GM21367 (cell line): ENCODE results near the gene ADRB1.

Experiments
- ATAC-seq: cut with Tn5 transposase; IDR thresholded peaks from one replicate; pipeline ENCODE4 v1.9.1; 2021; ENCODE audit not compliant: unreplicated experiment

The ADRB1 gene

DNA sequence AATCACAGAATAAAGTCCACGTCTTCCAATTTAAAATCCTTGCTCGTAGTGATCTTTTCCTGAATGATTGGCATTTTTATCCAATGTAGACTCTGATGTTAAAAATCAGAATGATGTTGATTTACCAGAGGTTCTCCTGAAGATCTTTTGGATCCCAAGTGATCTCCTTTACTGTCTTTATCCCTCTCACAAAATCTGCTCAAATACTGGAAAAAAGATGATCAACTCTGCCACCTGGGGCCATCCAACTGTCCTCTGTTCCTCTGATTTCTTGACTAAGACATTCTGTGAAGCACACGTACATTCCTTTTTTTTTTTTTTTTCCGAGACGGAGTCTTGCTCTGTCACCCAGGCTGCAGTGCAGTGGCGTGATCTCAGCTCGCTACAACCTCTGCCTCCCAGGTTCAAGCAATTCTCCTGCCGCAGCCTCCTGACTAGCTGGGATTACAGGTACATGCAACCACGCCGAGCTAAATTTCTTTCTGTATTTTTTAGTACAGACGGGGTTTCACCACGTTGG is 18.0 kb upstream of the ADRB1 start:
- ATAC-seq = no peak

DNA sequence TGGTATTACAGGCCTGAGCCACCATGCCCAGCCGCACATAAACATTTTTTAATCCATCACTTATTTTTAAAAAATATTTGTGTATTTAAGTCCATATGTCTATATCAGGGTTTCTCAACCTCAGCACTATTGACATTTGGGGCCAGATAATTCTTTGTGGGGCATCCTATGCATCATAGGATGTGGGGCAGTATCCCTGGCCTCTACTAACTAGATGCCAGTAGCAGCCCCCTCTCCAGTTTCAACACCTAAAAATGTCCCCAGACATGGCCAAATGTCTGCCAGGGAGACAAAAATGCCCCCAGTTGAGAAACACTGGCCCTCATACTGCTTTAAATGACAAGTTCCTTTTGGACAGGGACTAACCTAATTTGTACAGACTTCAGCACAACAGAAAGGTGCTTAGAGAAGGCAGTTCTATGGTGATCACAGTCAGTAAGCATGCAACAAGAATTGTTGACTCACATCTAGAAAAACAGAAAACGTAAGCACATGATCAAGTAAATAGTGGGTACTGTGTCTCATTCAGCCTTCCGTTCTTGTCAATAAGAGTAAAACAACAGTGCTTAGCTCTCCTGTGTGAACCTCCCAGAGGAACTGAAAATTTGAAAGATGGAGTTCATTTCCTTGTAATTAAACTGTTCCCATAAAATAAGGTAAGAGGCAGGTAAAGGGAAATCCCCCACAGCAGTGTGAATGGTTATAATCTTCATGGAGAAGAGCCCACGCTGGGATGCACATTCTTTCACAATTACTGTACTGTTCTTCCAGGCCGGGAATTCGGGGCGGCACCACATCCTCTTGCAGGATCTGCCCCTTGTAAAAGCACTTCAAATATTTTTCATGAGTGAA is 17.3 kb upstream of the ADRB1 start:
- peak; percentile 42 for ATAC-seq

DNA sequence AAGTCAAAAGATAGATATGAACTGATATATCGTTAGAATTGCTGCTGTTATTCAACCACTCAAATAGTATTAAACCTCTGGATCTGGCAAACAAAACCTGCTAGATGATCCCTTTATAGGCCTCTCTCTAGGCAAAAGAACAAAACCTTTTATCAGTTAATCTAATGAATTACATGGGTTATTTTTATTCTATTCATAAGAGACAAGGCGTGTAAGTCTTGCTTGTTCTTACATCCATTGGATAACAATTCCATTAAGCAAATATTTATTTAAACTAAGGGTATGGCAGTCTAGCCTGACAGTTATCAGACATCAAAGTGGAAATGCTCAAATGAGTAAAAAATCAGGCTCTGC is 16.6 kb upstream of the ADRB1 start:
- no peak for ATAC-seq

DNA sequence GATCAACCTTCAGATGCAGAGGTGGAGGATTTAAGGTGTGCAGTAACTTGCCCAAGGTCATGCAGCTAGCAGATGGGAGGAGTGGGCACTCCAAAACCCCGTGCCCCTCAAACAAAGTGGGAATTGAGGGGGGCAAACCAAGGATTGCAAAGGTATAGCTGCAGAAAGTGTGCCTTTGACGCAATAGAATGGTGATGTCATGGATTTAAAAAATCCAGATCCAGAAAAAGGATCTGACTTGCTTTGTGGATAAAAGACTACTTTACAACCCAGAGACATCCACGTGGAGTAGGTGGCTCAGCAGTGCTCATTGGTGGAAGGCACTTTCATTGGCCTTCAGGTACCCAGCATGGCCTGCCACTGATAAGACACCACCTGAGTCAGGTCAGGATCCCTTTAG is 15.7 kb upstream of the ADRB1 start:
- no peak for ATAC-seq

DNA sequence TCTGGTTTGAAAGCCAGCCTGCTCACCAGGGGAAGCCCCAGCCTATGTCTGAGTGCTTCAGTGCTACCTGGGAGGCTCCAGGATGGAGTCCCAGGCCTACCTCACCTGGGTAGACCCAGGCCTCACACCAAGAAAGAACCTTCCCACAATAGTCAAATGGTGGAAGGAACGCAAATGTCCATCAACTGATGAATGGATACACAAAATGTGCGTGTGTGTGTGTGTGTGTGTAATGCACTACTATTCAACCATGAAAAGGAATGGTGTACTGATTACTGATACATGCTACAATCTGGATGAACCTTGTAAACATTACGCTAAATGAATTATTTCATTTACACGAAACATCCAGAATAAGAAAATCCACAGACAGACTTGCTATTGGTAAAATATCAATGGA is 15.2 kb upstream of the ADRB1 start:
- ATAC-seq = no peak

DNA sequence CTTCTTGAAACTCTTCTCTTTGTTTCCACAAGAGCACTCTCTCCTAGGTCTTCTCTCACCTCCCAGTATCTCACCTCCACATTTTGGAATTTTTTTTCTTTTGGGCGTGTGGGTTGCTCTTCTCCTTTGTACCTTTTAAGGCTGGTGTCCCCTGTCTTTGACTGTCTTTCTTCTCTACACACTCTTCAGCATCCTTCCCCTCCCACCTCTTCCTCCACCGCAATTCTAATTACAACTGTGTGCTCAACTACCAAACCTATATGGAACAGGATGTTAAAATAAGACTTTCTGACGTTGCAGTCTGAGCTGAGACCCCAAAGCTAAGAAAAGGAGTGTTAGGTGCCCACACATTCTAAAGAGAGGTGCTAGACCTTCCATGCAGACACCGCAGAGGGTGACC is 14.0 kb upstream of the ADRB1 start:
- no peak for ATAC-seq

DNA sequence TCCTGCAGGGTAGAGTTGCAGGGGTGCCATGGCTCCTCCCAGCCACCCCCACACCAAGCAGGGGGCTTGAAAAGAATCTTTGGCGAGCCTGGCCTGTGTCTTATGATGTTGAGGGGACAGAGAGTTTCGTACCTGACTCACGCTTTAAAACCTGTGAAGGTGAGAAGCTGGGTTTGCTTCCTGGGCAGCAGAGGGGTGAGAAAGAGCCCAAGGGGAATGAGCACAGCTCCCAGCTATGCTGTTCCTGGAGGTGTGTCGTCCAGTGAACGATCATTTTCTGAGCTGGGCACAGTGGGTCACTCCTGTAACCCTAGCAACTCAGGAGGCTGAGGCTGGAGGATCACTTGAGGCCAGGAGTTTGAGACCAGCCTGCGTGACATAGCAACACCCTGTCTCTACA is 13.5 kb upstream of the ADRB1 start:
- no peak for ATAC-seq

DNA sequence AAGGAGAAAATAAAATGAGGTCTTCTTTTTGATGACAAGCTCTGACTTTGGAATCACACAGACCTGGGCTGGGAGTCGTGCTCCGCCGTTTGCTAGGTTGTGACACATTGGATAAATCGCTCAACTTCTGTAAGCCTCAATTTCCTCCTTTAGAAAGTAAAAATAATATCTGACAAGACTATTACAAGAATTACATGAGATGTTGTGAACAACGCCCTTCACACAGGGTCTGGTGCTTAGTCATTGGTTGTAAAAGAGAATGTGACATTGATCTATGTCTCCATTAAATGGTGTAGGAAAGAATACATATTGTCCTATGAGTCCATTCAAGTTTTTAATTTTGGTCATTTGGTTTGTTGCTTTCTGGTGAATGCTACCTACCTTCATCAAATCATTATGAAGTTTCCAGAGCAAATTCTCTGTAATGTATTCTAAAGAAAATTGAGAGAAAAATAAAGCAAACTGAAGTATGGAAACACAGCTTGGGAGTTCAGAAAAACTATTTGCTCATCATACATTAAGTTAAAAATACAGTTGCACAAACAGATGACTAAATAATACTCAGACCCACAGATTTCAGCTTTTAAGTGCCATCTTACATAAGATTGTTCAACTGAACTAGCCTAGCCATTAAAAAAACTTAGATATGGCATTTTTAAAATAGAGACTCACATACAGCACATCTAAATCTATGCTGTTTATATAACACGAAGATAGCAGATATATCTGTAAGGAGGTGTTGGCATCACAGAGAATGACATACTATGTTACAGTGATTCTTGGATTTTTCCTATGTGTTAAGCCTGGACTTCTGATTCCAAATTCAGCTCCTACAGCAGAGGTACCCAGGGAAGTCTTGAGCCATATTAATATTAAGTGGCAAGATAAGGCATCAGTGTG is 12.3 kb upstream of the ADRB1 start:
- ATAC-seq = no peak

DNA sequence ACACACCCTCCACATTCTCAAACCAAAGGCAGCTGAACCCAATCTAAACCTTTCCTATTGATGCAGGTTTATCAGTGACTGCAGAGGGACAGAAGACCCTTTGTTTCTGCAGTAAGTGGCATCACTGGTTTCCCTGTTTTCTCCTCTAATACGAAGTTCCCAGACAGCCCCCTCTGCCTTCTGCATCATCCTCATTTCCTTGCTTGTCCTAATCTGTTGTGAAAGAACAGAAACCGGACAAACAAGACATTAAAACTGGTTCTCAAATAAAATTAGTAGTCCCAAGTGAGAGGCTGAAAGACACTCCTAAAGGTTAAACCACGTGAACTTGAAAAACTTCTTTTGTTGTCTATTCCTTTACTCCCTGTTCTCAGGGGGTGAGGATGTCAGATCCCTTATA is 10.1 kb upstream of the ADRB1 start:
- no peak for ATAC-seq

DNA sequence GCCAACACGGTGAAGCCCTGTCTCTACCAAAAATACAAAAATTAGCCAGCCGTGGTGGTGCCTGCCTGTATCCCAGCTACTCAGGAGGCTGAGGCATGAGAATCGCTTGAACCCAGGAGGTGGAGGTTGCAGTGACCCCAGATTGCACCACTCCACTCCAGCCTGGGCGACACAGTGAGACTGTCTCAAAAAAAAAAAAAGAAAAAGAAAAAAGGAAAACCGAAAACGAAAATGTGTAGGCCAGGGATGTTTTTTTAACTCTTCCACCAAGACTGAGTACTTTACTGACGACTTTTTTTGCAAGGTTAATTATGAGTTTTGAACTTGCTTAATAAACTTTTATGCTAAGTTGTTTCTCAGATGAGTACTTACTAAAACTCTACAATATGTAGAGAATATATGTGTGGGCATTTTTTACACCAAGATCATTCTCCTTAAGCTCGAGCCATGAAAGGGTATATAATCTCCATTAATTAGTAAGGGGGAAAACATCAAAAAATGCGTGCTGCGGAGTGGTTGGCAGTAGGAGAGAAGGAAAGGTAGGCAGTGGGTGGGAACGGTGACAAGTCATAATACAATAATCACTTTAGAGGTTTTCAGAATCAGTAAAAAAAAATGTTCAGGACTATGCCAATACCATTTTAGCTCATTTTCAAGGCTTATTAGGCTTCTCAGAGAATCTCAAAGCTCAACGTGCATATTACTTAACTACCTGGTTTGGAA is 8.6 kb upstream of the ADRB1 start:
- ATAC-seq = no peak

DNA sequence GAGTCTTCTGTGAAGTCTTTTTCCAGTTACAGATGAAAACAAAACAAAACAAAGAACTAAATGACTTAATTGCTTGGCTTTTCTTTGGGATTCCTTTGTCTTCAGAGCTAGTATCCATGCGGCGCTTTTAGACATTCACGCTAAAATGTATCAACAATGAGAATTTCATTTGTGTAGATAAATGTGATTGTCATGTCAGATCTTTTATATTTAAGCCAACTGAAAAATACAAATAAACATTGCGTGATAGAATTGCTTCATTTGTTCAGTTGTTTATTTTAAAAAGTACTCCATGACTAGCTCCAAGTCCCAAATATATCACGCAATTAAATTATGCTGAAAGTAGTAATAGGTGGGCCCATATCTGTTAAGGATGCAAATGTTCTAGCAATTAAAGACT is 7.9 kb upstream of the ADRB1 start:
- no peak for ATAC-seq

DNA sequence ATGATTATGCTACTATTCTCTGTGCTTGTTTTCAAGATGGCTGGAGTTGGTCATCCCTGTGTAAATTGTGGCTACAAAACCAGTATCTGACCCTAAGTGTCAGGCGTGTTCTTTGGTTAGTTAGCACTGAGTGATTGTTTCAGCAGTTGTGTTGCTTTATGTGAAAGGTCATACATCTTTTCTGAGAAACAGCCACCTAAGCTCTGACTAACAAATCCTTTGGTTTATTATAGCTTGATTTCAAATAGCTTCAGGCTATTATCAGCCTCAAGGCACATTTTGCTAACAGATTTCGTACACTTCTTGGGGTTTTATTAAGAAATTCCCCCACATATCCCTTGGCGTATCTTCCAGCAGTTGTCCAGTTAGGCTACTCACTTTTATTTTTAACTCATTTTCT is 4.8 kb upstream of the ADRB1 start:
- ATAC-seq = no peak

DNA sequence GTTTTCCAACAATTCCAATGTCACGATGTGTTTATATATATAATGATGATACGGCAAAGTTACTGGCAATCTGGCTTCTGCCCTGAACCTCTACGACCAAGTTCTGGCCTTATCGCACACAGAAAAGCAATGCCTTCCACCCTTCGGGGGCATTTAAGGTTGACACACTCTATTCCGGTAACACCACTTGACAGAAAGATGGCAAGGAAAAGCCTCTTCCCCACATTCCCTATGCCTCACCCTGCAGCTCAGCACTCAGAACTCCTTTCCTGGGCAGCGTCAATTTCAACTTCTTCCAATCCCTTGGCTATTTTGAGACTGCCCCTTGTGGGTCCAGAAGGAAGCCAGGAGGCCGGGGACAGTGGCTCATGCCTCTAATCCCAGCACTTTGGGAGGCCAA is 2.5 kb upstream of the ADRB1 start:
- ATAC-seq = no peak

DNA sequence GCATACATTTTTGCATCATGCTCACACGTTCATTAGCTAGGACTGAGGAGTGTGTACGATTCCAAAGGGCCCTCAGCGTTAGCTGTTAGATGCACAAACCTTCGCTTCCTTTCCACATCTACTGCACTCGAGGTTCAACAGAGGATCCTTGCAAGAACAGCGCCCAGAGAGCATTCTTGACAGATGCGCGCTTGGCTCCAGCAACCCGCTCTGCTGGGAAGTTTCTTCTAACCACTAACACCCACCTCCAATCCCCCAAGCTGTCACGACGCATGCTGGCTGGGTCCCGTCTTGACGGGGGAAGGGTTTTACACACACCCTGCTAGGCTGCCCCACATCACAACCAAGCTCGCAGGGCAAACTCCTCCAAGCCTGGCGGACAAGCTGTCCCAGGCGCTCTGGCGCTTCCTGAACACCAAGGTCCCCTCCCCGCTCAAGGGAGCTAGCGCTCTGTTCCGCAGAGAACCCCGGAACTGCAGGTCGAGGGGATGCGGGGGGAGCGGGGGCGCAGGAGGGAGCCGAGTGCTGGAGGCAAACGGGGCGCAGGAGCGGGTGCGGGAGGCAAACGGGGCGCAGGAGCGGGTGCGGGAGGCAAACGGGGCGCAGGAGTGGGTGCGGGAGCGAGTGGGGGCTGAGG is 653 bp upstream of the ADRB1 start:
- ATAC-seq = no peak

DNA sequence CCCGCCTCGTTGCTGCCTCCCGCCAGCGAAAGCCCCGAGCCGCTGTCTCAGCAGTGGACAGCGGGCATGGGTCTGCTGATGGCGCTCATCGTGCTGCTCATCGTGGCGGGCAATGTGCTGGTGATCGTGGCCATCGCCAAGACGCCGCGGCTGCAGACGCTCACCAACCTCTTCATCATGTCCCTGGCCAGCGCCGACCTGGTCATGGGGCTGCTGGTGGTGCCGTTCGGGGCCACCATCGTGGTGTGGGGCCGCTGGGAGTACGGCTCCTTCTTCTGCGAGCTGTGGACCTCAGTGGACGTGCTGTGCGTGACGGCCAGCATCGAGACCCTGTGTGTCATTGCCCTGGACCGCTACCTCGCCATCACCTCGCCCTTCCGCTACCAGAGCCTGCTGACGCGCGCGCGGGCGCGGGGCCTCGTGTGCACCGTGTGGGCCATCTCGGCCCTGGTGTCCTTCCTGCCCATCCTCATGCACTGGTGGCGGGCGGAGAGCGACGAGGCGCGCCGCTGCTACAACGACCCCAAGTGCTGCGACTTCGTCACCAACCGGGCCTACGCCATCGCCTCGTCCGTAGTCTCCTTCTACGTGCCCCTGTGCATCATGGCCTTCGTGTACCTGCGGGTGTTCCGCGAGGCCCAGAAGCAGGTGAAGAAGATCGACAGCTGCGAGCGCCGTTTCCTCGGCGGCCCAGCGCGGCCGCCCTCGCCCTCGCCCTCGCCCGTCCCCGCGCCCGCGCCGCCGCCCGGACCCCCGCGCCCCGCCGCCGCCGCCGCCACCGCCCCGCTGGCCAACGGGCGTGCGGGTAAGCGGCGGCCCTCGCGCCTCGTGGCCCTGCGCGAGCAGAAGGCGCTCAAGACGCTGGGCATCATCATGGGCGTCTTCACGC is 825 bp downstream of the ADRB1 start:
- no peak for ATAC-seq

DNA sequence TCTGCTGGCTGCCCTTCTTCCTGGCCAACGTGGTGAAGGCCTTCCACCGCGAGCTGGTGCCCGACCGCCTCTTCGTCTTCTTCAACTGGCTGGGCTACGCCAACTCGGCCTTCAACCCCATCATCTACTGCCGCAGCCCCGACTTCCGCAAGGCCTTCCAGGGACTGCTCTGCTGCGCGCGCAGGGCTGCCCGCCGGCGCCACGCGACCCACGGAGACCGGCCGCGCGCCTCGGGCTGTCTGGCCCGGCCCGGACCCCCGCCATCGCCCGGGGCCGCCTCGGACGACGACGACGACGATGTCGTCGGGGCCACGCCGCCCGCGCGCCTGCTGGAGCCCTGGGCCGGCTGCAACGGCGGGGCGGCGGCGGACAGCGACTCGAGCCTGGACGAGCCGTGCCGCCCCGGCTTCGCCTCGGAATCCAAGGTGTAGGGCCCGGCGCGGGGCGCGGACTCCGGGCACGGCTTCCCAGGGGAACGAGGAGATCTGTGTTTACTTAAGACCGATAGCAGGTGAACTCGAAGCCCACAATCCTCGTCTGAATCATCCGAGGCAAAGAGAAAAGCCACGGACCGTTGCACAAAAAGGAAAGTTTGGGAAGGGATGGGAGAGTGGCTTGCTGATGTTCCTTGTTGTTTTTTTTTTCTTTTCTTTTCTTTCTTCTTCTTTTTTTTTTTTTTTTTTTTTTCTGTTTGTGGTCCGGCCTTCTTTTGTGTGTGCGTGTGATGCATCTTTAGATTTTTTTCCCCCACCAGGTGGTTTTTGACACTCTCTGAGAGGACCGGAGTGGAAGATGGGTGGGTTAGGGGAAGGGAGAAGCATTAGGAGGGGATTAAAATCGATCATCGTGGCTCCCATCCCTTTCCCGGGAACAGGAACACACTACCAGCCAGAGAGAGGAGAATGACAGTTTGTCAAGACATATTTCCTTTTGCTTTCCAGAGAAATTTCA is 1.7 kb downstream of the ADRB1 start:
- no peak for ATAC-seq

DNA sequence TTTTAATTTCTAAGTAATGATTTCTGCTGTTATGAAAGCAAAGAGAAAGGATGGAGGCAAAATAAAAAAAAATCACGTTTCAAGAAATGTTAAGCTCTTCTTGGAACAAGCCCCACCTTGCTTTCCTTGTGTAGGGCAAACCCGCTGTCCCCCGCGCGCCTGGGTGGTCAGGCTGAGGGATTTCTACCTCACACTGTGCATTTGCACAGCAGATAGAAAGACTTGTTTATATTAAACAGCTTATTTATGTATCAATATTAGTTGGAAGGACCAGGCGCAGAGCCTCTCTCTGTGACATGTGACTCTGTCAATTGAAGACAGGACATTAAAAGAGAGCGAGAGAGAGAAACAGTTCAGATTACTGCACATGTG is 2.4 kb downstream of the ADRB1 start:
- no peak for ATAC-seq

DNA sequence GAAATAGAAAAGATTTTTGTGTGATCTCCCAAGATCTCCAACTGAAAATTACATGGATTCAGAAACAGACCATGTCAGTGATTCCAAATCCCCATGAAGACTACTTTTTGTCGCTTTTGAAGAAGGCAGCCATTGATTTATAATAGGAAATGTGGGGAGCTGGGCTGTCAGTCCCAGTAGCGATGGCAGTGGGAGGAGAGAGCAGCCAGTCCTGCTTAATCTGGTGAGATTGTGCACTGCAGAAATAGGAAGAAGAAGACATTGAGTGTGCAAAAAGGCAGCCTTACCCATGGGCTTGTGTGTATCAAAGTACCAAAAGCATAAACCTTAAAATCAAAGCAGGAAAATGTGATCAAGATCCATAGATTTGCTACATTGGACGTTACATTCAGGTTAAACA is 4.8 kb downstream of the ADRB1 start:
- no peak for ATAC-seq

DNA sequence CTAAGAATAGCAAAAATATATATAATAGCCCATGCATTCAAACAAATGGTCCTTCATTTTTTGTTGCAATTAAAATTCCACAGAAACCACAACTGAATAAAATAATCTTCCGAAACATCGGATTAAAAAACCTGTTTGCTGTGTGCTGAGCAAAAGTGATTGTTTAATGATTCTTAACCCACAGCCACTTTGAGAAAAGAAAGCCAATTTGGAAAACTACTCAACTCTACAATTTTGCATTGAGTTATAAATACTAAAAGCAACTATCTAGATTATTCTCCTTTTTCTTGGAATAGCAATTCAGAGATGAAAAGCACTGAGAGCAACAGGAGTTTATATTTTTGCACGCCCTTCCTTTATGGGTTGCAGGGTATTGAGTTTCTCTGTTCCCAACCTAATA is 8.0 kb downstream of the ADRB1 start:
- ATAC-seq = no peak
